GM19395 (cell line): ENCODE data around the gene SLC24A3.

Experiments
- ATAC-seq: cut with Tn5 transposase; IDR thresholded peaks from one replicate; pipeline ENCODE4 v1.9.1; 2021; ENCODE audit warnings: mild to moderate bottlenecking, moderate library complexity; ENCODE audit not compliant: unreplicated experiment

Gene SLC24A3

DNA sequence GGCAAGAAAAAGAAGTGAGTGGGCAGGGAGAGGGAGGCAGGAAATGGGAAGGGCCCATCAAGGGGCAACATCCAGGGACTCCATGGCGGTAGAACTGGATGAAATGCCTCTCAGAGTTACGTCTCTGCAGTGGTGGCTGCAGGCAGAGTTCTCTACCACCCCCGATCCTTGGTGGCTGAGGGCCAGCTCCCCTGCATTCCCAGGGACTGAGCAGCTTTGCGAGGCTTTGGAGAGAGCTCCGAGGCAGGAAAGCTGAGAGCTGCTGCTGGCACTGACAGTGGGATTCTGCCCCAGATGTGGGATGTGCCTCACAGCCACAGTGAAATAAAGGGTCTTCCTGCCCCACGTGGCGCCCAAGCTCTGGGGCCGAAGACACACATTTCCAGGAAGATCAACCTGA lies 236.6 kb downstream of the SLC24A3 start:
- no peak for ATAC-seq

DNA sequence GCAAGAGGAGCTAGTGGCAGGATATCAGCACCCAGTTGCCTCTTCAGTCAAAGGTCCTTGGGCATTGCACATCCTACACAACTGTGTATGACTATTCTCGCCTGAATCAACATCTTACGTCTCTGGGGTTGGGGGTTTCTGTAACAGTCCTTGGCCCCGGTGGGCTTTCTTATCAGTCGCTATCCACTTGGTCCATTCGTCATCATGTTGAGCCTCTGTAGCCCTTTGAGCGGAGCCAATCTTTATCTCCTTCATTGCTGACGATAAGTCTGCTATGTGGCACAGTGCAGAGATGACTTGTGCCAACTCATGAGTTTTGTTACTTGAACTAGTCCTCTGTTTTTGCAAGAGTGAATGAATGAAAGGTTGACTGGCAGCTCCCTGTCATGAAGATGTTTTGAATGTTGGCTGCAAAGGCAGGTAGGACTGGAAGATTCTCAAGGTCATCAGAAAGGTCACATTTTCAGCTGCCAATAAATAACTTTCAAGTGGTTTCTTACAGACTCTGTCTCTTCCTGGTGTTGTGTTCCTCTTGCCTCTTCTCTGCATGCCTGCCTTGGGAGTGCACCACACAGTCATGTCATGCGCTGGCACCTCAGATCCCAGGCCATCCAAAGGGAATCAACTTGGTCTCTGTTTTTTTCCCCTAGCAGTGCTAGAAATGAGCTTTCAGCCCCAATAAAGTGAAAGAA lies 238.9 kb downstream of the SLC24A3 start:
- no peak for ATAC-seq

DNA sequence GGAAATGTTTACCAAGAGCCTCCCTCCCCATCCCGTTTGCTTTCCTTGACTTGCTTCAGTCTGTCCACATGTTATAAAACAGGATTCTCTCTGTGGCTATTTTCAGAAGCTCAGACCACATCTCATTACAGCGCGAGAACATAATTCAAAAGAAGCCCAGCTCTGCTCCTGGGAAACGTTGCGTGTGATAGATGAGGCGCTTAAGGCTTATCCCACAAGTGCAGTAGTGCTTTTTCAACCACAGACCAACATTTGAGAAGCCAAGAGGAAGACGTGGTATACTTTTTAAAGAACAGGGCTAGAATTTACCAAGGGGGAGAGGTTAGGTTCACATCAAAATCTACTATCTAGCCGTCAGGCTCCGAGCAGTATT lies 239.5 kb downstream of the SLC24A3 start:
- no peak for ATAC-seq

DNA sequence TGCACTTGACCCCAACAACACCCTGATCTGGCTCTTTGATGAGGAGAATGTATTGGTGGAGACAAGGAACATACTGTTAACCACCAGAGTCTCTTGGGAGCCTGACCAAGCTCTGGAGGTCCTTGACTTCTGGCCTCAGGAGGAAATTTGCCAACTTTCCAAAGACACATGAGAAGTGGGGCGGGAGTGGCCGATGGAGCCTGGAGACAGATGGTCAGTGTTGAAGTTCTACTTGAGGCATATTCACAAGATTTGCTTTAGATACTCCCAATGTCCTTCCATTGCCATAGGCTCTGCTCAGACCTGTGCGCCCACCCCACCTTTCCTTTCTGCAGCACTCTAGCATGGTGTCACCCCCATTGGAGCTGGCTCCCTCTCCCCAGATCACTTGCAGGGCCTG lies 241.0 kb downstream of the SLC24A3 start:
- no peak for ATAC-seq

DNA sequence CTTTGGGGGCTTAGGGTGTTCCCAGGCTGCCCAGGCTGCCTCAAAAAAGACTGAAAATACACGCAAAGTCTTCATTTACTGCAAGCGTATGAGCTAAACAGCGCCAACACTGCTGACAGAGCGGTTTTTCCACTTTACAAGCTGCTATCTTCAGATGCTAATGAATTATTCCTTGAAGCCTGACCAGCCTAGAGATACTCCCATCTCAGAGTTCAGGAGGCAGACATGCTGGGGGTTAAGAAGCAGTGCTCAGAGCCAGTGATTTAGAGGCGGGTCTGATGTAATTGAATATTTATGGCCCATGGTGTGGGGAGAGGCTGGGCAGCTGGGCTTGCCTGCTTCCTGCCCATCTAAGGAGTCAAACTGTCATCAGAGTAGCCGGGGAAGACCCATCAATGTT lies 241.4 kb downstream of the SLC24A3 start:
- no peak for ATAC-seq

DNA sequence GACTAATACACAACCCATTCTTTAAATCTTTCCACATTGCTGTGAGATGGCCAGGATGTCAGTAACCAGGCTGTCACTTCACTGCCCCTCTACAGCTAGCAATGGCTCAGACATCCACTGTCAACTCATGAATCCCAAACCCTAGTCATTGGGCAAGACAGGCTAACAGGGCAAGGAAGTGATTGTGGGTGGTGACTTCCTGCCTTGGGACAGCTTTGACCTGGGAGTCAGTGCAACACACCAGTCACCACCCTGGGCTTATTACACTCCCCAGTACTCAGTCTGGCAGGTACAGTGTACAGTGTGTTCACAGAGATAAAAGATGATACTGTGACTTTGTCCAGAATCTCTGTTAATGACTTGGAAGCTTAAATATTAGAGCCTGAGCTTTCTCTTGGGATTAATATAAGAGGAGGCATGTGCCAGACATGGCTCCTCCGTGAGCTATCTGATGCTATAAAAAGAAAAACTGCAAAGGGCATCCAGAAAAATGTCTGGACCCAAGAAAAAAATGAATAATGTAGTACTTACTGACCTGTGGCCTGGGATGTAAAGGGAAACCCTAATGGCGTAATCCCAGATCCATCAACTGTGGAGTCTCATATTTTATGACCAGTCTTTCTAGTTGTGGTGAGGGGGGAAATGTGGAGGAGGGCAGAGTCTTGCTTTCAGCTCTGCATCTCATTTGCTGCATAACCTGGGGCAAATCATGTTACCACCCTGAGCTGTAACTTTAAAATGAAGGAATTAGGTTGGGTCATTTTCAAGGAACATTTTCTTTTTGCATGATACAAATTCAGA lies 244.4 kb downstream of the SLC24A3 start:
- no peak for ATAC-seq

DNA sequence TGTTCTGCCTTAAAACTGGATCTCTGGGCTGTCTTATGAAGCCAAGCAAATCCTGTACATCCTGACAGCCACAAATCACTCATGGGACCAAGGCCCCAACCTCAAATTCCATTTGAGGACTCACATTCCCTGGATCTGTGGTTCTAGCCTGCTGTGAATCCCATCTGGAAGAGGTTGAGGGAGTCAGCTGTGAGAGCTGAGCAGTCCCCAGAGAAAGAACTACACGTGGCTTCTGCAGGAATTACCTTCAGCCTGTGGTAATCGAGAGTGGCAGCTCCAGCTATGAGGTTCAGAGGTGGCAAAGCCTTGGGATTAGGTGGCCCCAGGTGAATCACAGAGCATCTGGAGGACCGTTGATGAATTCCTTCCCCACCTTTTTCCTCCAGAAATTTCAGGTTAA lies 245.2 kb downstream of the SLC24A3 start:
- ATAC-seq: no peak

DNA sequence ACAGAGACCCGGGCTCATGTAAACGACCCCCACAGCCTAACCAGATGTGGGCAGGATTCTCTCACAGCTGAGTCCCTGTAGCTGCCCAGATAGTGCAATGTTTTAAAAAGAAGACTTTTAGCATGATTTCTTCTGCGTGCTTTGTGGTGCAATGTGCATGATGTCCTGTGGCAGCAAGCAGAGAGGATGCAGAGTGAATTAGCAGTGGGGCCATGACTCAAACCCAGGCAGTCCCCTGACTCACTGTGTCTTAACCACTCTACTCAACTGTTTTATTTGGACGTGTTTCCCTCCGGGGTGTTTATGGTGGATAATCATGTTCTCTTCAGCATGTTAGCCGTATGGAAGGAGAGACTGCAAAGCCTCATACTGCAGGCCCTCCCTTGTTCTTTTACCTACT lies 247.9 kb downstream of the SLC24A3 start:
- ATAC-seq: no peak

DNA sequence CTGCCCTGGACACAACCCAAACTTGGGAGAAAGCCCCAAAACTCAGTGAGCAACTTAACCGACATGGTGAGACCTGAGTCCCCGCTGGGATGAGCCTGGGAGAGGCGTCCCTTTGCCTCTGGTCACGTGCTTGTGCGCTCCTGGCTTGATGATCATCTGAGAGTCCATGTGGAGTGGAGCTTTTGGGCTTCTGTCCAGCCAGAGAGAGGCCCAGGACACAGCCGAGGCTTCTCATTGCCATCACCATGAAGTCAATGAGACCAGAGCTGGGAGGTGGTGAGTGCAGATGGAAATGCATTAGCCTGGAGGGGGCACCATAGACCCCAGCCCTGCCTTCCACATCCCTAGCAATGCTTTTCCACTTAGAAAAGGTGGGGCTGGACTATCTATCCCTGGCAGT lies 250.0 kb downstream of the SLC24A3 start:
- no peak for ATAC-seq

DNA sequence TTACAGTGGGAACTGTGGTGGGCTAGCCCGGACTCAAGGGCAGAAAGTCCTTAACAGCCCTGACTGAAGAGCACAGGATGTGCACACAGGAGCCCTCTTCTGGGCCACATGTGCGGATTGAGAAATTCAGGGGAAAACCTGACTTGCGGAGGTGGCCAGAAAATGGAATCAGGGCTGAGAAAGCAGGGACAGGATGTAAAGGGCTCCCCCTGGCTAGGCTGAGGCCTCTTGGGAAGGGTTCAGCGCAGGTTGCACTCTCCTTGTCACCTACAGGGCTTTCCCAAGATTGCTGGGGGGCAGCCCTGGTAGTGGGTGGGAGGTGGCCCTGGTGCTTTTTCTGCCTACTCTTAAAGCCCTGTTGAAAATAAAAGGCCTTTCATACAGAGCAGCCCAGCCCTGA lies 251.2 kb downstream of the SLC24A3 start:
- ATAC-seq: no peak

DNA sequence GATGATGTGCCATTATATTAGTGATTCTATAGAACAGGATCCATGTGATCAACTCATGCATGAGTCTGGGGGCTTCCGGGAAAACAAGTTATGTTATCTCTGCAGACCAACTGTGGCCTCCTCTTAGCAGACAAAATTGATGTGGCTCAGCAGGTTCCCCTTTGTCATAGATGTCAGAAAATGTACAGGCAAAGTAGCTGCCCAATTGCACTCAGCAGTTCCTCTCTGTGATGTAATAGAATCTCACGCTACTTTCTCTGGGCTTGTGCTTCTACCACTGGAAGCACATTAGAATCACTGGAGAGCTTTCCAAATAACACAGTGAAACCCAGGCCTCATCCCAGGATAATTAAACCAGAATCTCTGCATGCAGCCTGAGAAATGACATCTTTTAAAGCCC lies 253.1 kb downstream of the SLC24A3 start:
- no peak for ATAC-seq

DNA sequence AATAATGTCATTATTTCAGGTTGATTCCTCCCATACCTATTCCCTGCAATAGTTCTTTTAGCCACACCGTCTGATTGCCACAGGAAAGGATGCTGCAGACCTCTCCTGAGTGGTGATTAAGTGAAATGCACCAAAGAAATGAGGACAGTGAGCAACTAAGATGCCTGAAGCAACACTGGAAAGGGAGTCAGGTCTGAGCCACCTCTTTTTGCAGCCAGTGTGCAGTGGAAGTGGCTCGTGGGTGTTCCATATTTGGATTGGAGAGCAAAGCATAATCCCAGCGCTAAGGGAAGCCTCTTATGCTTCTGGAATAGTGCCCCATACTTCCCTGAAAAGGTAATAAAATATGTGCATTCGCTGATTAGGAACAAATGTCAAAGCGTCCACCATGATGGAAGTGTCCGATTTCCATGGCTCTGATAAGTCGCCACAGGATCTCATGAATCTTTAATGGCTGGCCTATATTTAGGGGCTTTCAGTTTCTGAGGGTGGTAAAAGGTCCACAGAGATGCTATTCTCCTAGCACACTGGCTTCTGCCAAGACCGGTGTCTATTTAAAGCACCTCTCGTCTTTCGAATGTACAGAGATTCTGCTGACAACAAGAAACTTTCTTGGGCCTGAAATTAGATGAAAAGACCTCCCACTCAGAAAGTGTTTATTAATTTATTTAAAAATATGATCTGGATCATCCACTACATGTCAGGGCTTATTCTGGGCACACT lies 253.9 kb downstream of the SLC24A3 start:
- ATAC-seq: no peak

DNA sequence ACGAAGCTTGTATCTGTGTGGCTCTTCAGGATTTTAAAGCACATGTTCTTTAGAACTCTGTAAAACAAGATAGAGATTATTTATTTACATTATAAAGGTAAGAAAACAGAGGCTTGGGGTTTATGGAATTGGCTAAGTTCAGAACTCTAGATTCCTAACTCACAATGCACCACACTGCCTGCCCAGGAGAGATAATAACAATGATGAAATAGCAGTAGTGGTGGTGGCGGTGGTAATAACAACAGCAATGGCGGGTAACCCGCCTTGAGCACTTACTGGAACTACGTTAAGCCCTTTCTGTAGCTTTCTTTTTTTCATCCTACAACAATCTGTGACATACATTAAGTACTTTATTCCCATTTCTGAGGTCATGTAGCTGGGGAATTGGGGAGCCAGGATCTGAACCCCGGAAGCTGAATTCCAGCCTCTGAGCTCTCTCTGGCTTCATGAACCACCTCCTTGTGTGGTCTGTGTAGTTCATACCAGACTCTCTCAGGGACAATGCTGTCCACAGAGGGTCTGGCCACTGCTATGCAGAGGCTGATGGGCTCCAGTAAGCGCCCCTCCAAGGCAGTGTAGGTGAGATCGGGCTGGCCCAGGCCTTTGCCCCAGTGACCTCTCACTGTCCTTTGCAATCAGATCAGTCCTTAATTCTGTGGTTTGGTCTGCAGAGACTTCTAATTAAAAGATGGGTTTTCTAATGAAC lies 260.9 kb downstream of the SLC24A3 start:
- ATAC-seq: no peak

DNA sequence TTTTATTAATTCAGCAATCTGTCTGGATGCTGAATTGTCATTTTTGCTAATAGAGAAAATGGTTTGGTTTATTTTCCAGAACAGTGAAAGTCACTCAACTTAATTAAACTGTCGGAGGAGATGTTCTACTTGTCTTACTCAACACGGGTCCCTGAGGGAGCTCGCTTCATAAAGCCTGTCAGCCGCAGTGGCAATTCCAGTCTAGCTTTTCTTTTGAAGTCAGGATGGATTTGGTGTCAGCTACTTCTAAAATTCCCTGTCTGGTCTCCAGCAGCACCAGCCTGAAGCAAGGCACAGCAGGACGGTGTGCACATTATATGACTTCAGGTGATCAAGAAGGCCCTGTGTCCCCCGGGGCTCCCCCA lies 261.5 kb downstream of the SLC24A3 start:
- no peak for ATAC-seq

DNA sequence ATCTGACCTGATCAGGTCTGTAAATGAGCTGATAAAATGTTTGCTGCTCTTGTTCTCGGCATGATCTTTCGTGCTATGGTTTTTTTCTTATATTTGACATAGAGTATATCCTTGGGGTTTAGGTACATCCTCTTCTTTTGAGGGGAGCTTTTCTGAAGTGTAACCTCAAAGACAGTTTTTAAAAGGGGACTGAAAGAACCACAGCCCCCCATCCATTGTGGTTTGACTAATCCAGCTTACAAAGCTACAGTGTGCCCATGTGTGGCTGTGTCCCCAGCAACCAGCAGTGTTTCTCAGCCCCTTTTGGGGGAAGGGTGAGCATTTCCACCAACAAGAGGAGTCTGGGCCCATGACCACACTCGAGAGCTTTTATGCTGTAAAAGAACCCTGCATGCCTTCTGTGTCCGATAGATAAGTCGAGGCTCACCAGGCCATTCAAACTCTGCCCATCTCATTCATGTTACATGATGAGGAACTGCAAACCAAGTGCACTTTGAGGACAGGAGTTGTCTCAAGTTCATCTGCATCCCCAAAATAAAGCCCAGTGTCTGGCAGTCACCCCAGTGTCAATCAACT lies 266.0 kb downstream of the SLC24A3 start:
- no peak for ATAC-seq

DNA sequence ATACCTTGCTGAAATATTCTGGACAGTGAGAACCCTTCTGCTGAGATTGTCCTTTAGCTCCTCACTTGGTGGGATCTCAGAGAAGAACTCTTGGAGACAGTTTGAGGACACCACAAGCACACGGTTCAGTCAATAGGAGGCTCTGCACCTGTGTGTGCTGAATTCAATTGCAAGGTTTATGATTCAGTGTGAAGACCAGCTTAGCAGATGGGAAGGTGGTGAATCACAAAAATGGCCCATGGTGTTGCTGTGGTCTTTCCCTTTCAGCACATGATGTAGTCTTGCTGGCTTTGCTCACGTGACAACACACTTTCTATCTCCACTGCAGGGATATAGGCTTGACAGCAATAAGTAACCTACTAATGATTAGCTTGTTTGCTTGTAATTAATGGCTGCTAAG lies 270.3 kb downstream of the SLC24A3 start:
- no peak for ATAC-seq

DNA sequence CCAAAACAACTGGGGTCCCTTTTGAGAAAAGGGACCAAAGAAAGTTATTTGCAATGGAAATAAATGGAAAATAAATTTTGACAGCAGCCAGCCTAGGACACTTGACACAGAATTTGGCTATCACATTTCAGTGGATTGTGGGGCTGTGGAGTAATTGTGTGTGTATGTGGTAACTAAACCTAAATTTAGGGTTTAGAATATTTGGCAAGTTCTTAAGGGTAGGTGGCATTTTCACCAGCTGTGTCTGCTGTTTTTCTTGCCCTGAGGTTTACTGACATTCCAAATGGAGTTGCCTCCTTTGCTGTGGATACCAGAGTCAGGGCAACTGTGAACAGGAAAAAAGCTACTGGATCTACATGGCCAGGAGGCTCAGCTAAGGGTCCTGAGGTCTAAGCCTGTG lies 270.9 kb downstream of the SLC24A3 start:
- ATAC-seq: no peak

DNA sequence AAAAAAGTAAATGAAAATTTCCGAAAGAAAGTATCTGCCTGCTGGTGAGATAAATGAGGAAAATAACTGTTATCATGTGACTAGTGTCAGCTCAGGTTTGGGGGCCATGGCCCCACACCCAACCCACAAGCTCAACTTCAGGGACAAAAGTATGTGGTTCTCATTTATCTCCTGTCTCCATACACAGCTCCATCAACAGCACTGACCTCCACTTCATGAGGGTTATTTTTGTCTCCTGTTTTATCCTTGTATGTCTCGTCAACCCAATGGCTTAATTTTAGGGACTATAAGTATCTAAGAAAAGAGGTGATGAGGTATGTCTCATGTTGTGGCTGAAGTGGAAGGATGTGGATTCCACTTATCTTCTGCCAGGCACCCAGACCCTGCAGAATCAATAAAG lies 274.0 kb downstream of the SLC24A3 start:
- no peak for ATAC-seq

DNA sequence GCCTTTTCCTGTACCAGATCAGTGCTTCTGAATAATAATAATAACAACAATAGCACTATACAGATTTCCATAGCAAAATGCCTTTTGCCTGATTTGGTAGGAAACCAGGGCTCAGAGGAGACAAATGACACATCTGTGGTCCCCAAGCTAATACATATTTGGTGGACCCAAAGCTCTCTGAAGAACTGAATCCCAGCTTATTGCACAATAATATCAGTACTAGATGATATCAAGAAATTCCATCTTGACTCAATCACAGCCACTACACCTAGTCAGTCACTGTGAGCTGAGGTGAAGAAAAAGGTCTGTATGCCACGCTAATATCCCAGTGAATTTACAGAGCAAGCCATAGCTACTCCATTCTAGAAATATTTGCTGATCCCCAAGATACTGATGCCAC lies 275.0 kb downstream of the SLC24A3 start:
- no peak for ATAC-seq

DNA sequence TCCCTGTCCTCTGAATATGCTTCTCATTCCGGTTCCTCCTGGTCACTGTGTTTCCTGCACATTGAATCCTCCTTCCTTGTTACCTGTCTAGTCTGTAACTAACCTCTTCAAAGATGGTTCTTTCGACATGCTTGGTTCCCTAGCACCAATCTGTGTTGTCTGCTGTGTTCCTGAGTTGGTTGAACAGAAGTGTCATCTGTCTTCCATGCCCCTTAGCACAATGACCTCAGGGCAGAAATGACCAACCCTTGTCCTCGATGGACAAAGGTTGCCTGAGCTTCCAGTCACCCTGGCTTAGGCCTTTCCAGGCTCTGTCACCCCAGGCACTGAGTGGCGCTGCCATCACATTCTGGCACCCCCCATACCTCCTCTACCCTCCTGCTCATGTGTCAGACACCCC lies 278.8 kb downstream of the SLC24A3 start:
- ATAC-seq: no peak

DNA sequence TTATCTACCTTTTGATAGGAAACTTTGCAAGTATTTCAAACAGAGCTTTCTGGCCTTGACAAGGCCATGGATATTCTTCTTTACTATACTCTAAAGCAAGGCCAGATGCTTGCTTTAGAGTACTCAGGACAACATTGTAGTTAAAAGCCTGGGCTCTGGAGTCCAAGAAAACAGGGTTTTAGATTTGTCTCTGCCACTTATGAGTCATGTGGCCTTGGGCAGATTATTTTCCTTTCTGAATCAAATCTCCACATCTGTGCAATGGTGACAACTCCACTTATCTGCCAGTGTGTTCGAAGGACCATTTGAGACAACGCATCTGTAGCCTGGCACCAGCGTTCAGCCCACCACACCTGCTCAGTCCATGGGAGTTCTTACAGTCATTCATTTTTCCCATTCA lies 279.7 kb downstream of the SLC24A3 start:
- ATAC-seq: no peak
